Upper lobe of left lung (tissue), 6 donors: Measurements from ENCODE around the gene CD44. TPM values are rescaled to one million over a fixed set of nuclear protein-coding genes. Genes with fewer than 3 reads are reported as not detected.

Experiments used
- ATAC-seq, 2 donors: fragments of 200-7000 bp; cut with Tn5 transposase; one replicate each; pipeline ENCODE4 v1.9.1; 2022; ENCODE audit warnings: mild to moderate bottlenecking in 2 of 2, moderate library complexity in 2 of 2; ENCODE audit not compliant: low FRiP score in 2 of 2
- DNase-seq, 2 donors: peaks; one replicate each; pipeline ENCODE4 v3.0.0-alpha.2; 2019 to 2020
- H3K27ac ChIP-seq, 4 donors: fragments of 200-600 bp; sonication (generic); one replicate each; pipeline ENCODE4 v1.5.1; 2016 to 2019
- H3K27me3 ChIP-seq, 4 donors: fragments of 200-600 bp; sonication (generic); one replicate each; pipeline ENCODE4 v1.5.1; 2017 to 2019
- H3K36me3 ChIP-seq, 4 donors: fragments of 200-600 bp; sonication (generic); one replicate each; pipeline ENCODE4 v1.5.1; 2016 to 2019
- H3K4me1 ChIP-seq, 4 donors: fragments of 200-600 bp; sonication (generic); one replicate each; pipeline ENCODE4 v1.5.1; 2018 to 2019
- H3K4me3 ChIP-seq, 4 donors: fragments of 200-600 bp; sonication (generic); one replicate each; pipeline ENCODE4 v1.5.1; 2017 to 2019; ENCODE audit warnings: mild to moderate bottlenecking in 2 of 4, moderate library complexity in 1 of 4
- H3K9me3 ChIP-seq, 4 donors: fragments of 200-600 bp; sonication (generic); one replicate each; pipeline ENCODE4 v1.5.1; 2018 to 2019
- CTCF ChIP-seq, 6 experiments: fragments of 450-650 bp in 4 of 6; fragments of 200-600 bp in 2 of 6; sonication (generic) in 2 of 6; IDR thresholded peaks; one replicate each; pipeline ENCODE4 v1.5.1; 2016 to 2019; ENCODE audit warnings: antibody characterized with exemption in 6 of 6
- EP300 ChIP-seq, 4 donors: sonication (generic); formaldehyde crosslinking; IDR thresholded peaks; one replicate each; pipeline ENCODE4 v1.5.1; 2017; ENCODE audit warnings: antibody characterized with exemption in 4 of 4, control low read depth in 2 of 4
- POLR2A ChIP-seq, 4 donors: fragments of 450-650 bp; IDR thresholded peaks; one replicate each; pipeline ENCODE4 v1.5.1; 2016 to 2017; ENCODE audit warnings: antibody characterized with exemption in 4 of 4, mild to moderate bottlenecking in 2 of 4
- POLR2AphosphoS5 ChIP-seq, 2 donors: sonication (generic); formaldehyde crosslinking; IDR thresholded peaks; one replicate each; pipeline ENCODE4 v1.5.1; 2017; ENCODE audit warnings: antibody characterized with exemption in 2 of 2
- WGBS, 2 donors: methylation state at CpG; one replicate each; pipeline ENCODE4 v1.1.5; 2017 to 2018; 5-methylcytosine and 5-hydroxymethylcytosine counted together
- total RNA-seq, 6 donors: library from RNA; depleted of rRNA in 4 of 6; stranded (reverse); fragments of >200 nt in 4 of 6; gene quantifications; one replicate each; pipeline versions ENCODE4 v1.1.0 to v1.2.1, GENCODE V29; 2016 to 2021
- donor health status: DM: no; HTN: no; CAD: no; lungs with moderate emphysema.
- donor health status: DM: no; HTN: yes; CAD: no; lungs with severe emphysema.

CD44 gene
- total RNA-seq, 6 donors from 2014 or later = 454 to 696 (median 551) TPM

DNA sequence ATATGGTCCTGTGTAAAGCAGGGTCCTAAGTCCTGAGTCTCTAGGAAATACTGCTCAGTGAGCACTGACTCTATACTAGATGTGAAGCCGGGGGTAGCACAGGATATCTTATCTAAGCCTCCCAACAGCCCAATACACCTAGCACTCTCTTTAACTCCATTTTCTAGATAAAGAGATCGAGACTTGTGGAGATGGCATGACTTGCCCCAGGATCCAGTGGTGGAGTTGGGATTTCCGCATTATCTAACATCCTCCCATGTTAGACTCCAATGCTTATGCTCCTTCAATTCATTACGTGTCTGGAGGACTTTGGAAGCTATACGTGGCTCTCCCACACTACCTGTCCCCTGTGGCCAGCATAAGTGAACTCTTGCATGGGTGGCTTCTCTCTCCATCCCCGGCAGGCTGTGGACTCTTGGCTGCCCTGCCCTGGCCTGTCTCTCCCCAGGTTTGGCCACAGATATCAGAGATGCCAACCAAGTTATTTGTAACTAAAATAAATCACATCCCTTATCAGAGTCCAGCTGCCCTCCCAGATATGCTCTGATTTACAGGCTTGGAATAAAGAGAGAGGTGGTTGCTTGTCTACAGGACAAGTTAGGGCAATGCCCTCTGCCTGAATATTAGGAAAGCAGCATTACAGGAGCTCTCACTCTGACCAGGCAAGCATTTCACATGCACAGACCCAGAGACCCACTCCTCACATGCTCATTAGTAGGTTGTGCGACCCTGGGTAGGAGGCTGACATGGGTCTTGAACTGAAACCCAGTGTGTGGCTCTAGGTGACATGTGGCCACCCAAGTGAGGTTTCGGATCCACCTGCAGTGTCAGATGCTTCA is 4.5 kb downstream of the CD44 start:
- H3K27me3 ChIP-seq = no peaks in the 10 kb centered on the region
- TF ChIP-seq EP300 (IDR thresholded peaks at IDR 0.05) (no peak), POLR2A (IDR thresholded peaks at IDR 0.05) (no peak), POLR2AphosphoS5 (IDR thresholded peaks at IDR 0.05) (no peak), CTCF (IDR thresholded peaks at IDR 0.05) (no peak)
- no peak for ATAC-seq
- WGBS, 2 donors = 71 to 73% methylated on average over 6 to 8 of the region's 8 CpGs
- peak overlapping the region in 1 of 4 donors; percentile 82 for H3K4me3 ChIP-seq
- no peaks in the 10 kb centered on the region for H3K9me3 ChIP-seq
- H3K36me3 ChIP-seq = no peaks in the 10 kb centered on the region
- DNase-seq = no peak
- H3K27ac ChIP-seq = peak overlapping the region; percentile 72 to 93 (median 77)
- peaks cover 45 to 84% (median 63%) of the 10 kb centered on the region in 4 donors for H3K4me1 ChIP-seq

DNA sequence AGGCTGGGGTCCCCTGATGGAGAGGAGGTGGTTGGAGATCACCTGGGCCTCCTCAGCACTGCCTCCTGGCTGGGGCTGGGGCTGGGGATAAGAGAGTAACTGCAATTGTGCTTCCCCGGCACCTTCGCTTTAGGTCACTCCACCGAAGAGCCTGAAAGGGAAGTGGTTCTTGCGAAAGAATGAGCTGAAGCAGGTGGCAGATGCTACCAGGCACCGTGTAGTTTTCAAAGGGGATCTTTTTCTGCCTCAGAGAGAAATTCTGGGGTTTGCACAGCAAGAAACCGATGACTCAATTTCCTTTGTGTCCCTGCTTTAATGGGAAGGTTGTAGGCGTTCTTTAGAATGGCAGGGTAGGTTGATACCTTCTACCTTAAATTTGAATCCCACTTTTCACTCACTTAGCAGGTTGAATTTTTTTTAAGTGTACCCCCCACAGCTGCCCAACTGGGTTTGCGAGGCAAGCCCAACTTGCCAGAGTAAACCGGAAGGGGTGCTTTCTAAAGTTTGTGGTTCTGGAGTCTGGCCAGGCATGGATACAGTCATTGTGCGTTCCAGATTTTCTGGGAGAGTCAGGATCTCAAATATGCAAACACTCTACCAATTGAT is 5.3 kb downstream of the CD44 start:
- DNase-seq (peak in 1 of 2 donors; percentile 79), ATAC-seq (peak; percentile 6 to 65)
- peak overlapping the region; percentile 72 to 93 (median 77) for H3K27ac ChIP-seq
- 17 to 23% methylated on average over 10 of the region's 10 CpGs for WGBS, 2 donors
- no peak for TF ChIP-seq CTCF (IDR thresholded peaks at IDR 0.05)
- TF ChIP-seq EP300 (IDR thresholded peaks at IDR 0.05) = no peak
- TF ChIP-seq POLR2AphosphoS5 (IDR thresholded peaks at IDR 0.05) = peak in 1 of 2 donors; percentile 36
- H3K4me1 ChIP-seq = peaks cover 44 to 80% (median 62%) of the 10 kb centered on the region in 4 donors
- no peaks in the 10 kb centered on the region for H3K27me3 ChIP-seq
- H3K36me3 ChIP-seq = no peaks in the 10 kb centered on the region
- peak overlapping the region in 1 of 4 donors; percentile 82 for H3K4me3 ChIP-seq
- H3K9me3 ChIP-seq = no peaks in the 10 kb centered on the region

DNA sequence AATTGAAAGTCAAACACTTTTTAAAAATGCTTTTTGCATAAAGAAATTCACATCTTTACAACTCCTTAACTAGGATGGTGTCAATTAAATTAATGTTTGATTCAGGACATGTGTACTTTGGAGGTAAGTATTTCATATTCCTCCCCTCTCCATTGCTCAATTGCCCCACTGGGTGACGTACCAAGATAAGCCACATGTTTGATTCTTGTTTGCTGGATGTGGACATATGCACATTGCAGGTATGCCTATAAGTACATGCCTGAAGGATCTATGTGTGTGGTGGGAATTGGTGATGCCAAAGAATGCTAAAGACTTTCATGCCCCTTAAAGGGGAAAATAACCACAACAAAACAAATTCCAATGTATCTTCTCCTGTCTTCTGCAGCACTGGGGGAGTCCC is 5.8 kb downstream of the CD44 start:
- Histone ChIP-seq H3K9me3 (no peaks in the 10 kb centered on the region), H3K36me3 (no peaks in the 10 kb centered on the region), H3K4me1 (peaks cover 44 to 80% (median 62%) of the 10 kb centered on the region in 4 donors), H3K27me3 (no peaks in the 10 kb centered on the region), H3K4me3 (peak overlapping the region in 1 of 4 donors; percentile 82), H3K27ac (peak overlapping the region; percentile 68 to 93 (median 75))
- TF ChIP-seq POLR2AphosphoS5 (IDR thresholded peaks at IDR 0.05) (peak in 1 of 2 donors; percentile 48), EP300 (IDR thresholded peaks at IDR 0.05) (no peak), POLR2A (IDR thresholded peaks at IDR 0.05) (no peak), CTCF (IDR thresholded peaks at IDR 0.05) (peak in 1 of 6 experiments; percentile 7)
- ATAC-seq (peak in 1 of 2 donors; percentile 55), DNase-seq (no peak)
- 35 to 39% methylated on average over 1 of the region's 1 CpG for WGBS, 2 donors

DNA sequence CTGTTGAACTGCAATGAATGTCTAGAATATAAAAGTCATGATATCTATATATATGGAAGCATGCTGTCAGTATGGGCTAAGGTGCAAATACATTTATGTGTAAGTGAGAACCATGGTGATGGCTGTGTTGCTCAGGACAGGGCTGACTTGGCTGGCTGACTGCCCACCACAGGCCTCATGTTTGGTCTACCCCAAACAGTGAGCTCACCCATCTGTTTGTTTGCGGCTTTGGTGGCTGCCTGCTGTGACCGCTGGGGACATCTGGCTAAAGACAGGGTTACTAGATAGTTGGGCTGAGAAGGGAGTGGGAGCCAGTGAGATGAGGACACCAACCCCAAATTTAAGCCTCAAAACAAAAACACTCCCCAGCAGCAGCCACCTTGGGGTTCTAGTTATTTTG is 6.3 kb downstream of the CD44 start:
- Histone ChIP-seq H3K9me3 (no peaks in the 10 kb centered on the region), H3K27me3 (no peaks in the 10 kb centered on the region), H3K27ac (peak overlapping the region; percentile 68 to 93 (median 75)), H3K36me3 (no peaks in the 10 kb centered on the region), H3K4me1 (peaks cover 44 to 80% (median 62%) of the 10 kb centered on the region in 4 donors), H3K4me3 (no peak overlapping the region)
- WGBS, 2 donors = 73 to 82% methylated on average over 2 of the region's 2 CpGs
- no peak for ATAC-seq
- TF ChIP-seq POLR2AphosphoS5 (IDR thresholded peaks at IDR 0.05) = no peak
- no peak for DNase-seq

DNA sequence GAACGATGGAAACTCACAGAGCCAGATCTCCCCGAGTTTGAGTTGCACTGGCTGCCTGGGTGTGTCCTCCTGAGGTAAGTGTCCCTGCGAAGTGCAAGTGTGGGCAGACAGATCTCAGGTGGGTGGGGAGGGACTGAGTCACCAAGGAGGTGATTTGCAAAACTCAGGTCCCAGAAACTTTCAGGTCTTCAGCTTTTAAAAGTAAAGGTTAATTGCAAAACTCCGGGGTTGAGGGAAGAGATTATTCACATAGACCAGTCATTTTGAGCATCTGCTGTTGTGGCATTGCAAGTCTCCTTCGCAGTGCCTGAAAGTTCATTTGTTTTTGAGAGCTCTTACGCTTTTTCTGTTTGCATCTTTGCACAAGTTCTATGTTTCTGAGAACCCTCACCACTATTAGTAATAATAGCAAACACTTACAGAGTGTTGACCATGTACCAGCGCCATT is 7.1 kb downstream of the CD44 start:
- Histone ChIP-seq H3K27me3 (no peaks in the 10 kb centered on the region), H3K36me3 (no peaks in the 10 kb centered on the region), H3K9me3 (no peaks in the 10 kb centered on the region), H3K4me1 (peaks cover 40 to 77% (median 65%) of the 10 kb centered on the region in 4 donors), H3K27ac (peak overlapping the region in 3 of 4 donors; percentile 73 to 93 (median 77)), H3K4me3 (no peak overlapping the region)
- 55 to 62% methylated on average over 7 of the region's 7 CpGs for WGBS, 2 donors
- no peak for ATAC-seq
- TF ChIP-seq POLR2AphosphoS5 (IDR thresholded peaks at IDR 0.05) = no peak
- no peak for TF ChIP-seq CTCF (IDR thresholded peaks at IDR 0.05)
- no peak for TF ChIP-seq POLR2A (IDR thresholded peaks at IDR 0.05)
- no peak for TF ChIP-seq EP300 (IDR thresholded peaks at IDR 0.05)
- DNase-seq = peak in 1 of 2 donors; percentile 77
